ENCODE results near the gene ZNF423. TPM values are rescaled to one million over a fixed set of nuclear protein-coding genes. Genes with fewer than 3 reads are reported as not detected.

ZNF423 gene
- polyA plus RNA-seq, 1 experiment = 0.11 TPM

DNA sequence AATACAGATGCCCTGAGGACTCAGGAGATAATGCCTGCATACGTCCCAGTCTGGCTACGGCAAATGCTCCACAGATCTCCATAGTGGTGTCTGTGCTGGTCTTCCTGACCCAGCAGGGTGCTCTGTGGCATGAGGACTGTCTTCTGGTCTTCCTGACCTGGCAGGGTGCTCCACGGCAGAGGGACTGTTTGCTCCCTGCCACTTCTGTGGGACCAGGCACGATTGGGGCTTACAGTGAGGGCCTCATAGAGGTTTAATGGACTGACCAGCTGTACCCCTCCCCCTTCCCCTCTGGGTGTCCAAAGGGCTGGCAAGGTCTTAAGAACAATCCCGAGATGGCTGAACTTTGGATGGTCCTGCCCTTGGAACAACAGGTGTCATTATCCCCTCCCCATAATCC lies 359.3 kb downstream of the ZNF423 start:
- H3K4me3 ChIP-seq (ENCODE audit: low read depth, low read length) = no peak overlapping the region
- H3K9me3 ChIP-seq (ENCODE audit: control insufficient read depth, insufficient read depth, low read length) = no peaks in the 10 kb centered on the region
- CTCF ChIA-PET = no interaction called here
- H3K27me3 ChIP-seq (ENCODE audit: control insufficient read depth, insufficient read depth, low read length) = no peaks in the 10 kb centered on the region
- POLR2A ChIA-PET = no interaction called here
- no peak for DNase-seq (ENCODE audit: low read depth, low spot score)
- H3K27ac ChIP-seq (ENCODE audit: low read depth, low read length) = no peak overlapping the region
- TF ChIP-seq, protein P1, sequence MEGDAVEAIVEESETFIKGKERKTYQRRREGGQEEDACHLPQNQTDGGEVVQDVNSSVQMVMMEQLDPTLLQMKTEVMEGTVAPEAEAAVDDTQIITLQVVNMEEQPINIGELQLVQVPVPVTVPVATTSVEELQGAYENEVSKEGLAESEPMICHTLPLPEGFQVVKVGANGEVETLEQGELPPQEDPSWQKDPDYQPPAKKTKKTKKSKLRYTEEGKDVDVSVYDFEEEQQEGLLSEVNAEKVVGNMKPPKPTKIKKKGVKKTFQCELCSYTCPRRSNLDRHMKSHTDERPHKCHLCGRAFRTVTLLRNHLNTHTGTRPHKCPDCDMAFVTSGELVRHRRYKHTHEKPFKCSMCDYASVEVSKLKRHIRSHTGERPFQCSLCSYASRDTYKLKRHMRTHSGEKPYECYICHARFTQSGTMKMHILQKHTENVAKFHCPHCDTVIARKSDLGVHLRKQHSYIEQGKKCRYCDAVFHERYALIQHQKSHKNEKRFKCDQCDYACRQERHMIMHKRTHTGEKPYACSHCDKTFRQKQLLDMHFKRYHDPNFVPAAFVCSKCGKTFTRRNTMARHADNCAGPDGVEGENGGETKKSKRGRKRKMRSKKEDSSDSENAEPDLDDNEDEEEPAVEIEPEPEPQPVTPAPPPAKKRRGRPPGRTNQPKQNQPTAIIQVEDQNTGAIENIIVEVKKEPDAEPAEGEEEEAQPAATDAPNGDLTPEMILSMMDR (IDR thresholded peaks at IDR 0.05; ENCODE audit: low read depth, low read length) = no peak

DNA sequence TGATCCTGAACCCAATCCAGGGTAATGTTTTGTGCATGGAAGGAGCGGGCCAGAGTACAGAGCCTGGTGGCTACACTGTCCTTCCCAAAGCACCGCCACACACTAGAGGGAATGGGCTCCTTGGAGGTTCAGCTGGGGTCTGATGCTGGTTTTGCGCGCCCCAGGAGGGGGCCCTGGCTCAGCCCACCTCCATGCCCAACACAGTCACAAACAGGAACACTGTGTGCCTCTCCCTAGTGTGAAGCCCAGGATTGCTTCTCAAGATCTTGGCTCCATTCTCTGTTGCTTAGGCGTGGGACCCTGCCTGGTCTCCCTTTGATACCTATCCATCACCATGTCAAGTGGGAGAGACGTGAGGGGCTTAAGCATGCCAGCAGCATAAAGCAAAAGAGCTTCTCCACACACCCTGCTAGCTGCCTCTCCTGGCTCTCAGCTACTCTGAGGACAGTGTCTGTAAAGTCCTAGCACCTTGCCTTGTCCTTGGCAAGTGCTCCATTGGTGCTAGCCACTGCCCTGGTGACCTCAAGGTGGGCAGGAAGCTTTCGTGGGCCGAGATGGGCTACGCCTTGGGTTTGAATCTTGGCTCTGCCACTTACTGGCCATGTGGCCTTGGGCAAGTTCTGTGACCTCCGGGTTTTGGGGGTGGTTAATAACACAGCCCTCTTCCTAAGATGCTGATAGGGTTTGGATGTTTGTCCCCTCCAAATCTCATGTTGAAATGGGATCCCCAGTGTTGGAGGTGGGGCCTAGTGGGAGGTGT lies 360.1 kb downstream of the ZNF423 start:
- Histone ChIP-seq H3K27ac (ENCODE audit: low read depth, low read length) (no peak overlapping the region), H3K27me3 (ENCODE audit: control insufficient read depth, insufficient read depth, low read length) (no peaks in the 10 kb centered on the region), H3K4me3 (ENCODE audit: low read depth, low read length) (no peak overlapping the region), H3K9me3 (ENCODE audit: control insufficient read depth, insufficient read depth, low read length) (no peaks in the 10 kb centered on the region)
- no peak for DNase-seq (ENCODE audit: low read depth, low spot score)
- POLR2A ChIA-PET = no interaction called here
- TF ChIP-seq, protein P1 (IDR thresholded peaks at IDR 0.05; ENCODE audit: low read depth, low read length) = no peak
- CTCF ChIA-PET = no interaction called here

DNA sequence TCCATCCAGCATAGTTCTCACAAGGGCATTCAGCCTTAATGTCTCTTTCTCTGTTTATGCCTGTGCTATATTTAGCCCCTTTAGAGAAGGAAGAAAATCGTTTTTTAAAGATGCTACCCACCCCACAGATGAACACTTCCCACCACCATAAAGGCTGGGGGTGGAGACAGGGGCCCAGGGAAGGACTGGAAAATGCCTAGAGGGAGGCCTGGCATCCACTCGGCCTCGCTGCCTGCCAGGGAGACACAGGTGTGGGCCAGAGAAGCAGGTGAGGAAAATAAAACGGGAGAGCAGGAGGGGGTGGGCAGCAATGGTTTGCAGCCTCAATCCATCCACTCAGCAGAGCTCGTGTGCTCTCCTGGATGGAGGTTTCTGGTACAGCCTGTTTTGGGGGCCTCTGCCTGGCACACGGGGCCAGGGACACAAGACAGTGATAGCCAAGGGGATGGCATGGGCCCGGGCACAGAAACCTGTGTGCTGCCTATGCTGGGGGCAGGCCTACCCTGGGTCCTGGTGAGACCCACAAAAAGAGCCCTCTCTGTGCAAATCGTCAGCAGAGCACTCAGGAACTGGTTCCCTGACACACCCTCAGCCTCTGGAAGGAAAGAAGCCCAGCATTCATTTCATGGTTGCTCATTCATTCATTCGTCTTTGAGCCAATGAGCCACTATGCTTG lies 360.9 kb downstream of the ZNF423 start:
- Histone ChIP-seq H3K4me3 (ENCODE audit: low read depth, low read length) (no peak overlapping the region), H3K27me3 (ENCODE audit: control insufficient read depth, insufficient read depth, low read length) (no peaks in the 10 kb centered on the region), H3K9me3 (ENCODE audit: control insufficient read depth, insufficient read depth, low read length) (no peaks in the 10 kb centered on the region), H3K27ac (ENCODE audit: low read depth, low read length) (no peak overlapping the region)
- ChIA-PET POLR2A (no interaction called here), CTCF (no interaction called here)
- TF ChIP-seq, protein P1 (IDR thresholded peaks at IDR 0.05; ENCODE audit: low read depth, low read length) = no peak
- DNase-seq (ENCODE audit: low read depth, low spot score) = no peak

DNA sequence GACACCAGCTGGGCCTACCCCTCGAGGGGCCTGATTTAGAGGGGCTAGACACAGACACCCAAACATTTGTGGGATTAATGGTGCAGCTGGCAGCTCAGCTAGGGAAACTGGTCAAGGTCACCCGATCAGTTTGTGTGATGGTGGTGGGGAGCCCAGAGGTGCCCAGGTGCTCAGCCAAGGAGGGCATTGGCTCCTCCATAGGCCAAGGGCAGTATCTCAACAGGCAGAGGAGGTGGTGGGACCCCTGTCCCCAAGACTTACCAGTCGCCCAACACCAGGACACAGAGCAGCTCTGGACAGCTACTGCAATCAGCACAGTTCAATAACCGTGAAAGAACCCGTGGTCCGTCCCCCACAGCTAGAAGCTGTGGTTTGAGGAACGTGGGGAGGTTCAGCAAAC lies 361.4 kb downstream of the ZNF423 start:
- CTCF ChIA-PET = no interaction called here
- TF ChIP-seq, protein P1 (IDR thresholded peaks at IDR 0.05; ENCODE audit: low read depth, low read length) = no peak
- DNase-seq (ENCODE audit: low read depth, low spot score) = no peak
- no peaks in the 10 kb centered on the region for H3K9me3 ChIP-seq (ENCODE audit: control insufficient read depth, insufficient read depth, low read length)
- POLR2A ChIA-PET = no interaction called here
- no peaks in the 10 kb centered on the region for H3K27me3 ChIP-seq (ENCODE audit: control insufficient read depth, insufficient read depth, low read length)
- H3K27ac ChIP-seq (ENCODE audit: low read depth, low read length) = no peak overlapping the region
- no peak overlapping the region for H3K4me3 ChIP-seq (ENCODE audit: low read depth, low read length)

DNA sequence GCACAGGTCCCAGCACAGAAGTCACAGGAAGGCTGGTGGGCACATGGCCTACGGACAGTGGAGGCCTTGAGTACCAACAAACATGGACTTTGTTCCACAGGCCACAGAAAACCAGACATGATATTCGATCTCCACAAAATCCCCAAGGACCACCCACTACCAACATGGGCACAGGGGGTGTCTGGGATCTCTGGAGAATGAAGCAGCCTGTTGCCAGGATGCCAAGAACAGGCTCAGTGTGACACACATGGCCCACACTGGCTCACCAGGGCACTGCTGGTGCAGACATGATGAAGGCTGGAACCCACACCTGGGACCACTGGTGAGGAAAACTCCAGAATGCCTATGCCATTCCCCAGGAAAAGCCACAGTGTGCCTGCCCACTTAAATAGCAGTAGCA lies 362.1 kb downstream of the ZNF423 start:
- POLR2A ChIA-PET = no interaction called here
- CTCF ChIA-PET = no interaction called here
- no peak for DNase-seq (ENCODE audit: low read depth, low spot score)
- TF ChIP-seq, protein P1 (IDR thresholded peaks at IDR 0.05; ENCODE audit: low read depth, low read length) = no peak
- Histone ChIP-seq H3K4me3 (ENCODE audit: low read depth, low read length) (no peak overlapping the region), H3K9me3 (ENCODE audit: control insufficient read depth, insufficient read depth, low read length) (no peaks in the 10 kb centered on the region), H3K27ac (ENCODE audit: low read depth, low read length) (no peak overlapping the region), H3K27me3 (ENCODE audit: control insufficient read depth, insufficient read depth, low read length) (no peaks in the 10 kb centered on the region)
